Vagina (tissue), 2 donors: ENCODE results near the gene LRRC3. TPM values are rescaled to one million over a fixed set of nuclear protein-coding genes. Genes with fewer than 3 reads are reported as not detected.

Experiments used
- DNase-seq, 2 donors: peaks; one replicate each; pipeline ENCODE4 v3.0.0-alpha.2; 2017; ENCODE audit errors: extremely low spot score in 2 of 2
- H3K27ac ChIP-seq: fragments of 200-600 bp; sonication (generic); one replicate; pipeline ENCODE4 v1.5.1; 2019
- H3K27me3 ChIP-seq: fragments of 200-600 bp; sonication (generic); one replicate; pipeline ENCODE4 v1.5.1; 2019
- H3K36me3 ChIP-seq, 2 donors: fragments of 200-600 bp; sonication (generic); one replicate each; pipeline ENCODE4 v1.5.1; 2017 to 2019
- H3K4me1 ChIP-seq: fragments of 200-600 bp; sonication (generic); one replicate; pipeline ENCODE4 v1.5.1; 2019
- H3K4me3 ChIP-seq, 2 donors: fragments of 200-600 bp; sonication (generic); 1 replicate in 1 of 2; 2 replicates in 1 of 2; pipeline ENCODE4 v1.5.1; 2016 to 2019
- H3K9me3 ChIP-seq: fragments of 200-600 bp; sonication (generic); one replicate; pipeline ENCODE4 v1.5.1; 2019
- CTCF ChIP-seq, 3 experiments: fragments of 450-650 bp in 2 of 3; fragments of 200-600 bp in 1 of 3; sonication (generic) in 1 of 3; IDR thresholded peaks; one replicate each; pipeline ENCODE4 v1.5.1; 2017 to 2019; ENCODE audit warnings: antibody characterized with exemption in 3 of 3, mild to moderate bottlenecking in 2 of 3, moderate library complexity in 2 of 3
- POLR2A ChIP-seq, 2 donors: fragments of 450-650 bp; IDR thresholded peaks; one replicate each; pipeline ENCODE4 v1.6.1; 2017; ENCODE audit warnings: antibody characterized with exemption in 2 of 2, mild to moderate bottlenecking in 2 of 2, moderate library complexity in 2 of 2
- POLR2AphosphoS5 ChIP-seq, 2 donors: sonication (generic); formaldehyde crosslinking; IDR thresholded peaks; one replicate each; pipeline ENCODE4 v1.9.0; 2017; ENCODE audit warnings: antibody characterized with exemption in 2 of 2, mild to moderate bottlenecking in 2 of 2, low read depth in 1 of 2; ENCODE audit not compliant: insufficient read depth in 1 of 2
- intact Hi-C: fragments of 100-400 bp; cut with DNase I; formaldehyde crosslinking; loops from one replicate; pipeline ENCODE4 v1.15.1; 2023
- total RNA-seq: library from RNA; depleted of rRNA; stranded (reverse); fragments of >200 nt; gene quantifications from one replicate; pipeline ENCODE4 v1.2.3, GENCODE V29; 2016

Gene LRRC3
- total RNA-seq = 2.5 TPM

- no peak within 1 kb of the TSS for H3K27ac ChIP-seq
- peak within 1 kb of the TSS; percentile 75 to 83 for H3K4me3 ChIP-seq
- no peaks in the 10 kb centered on the region for H3K27me3 ChIP-seq
- no peak for DNase-seq
- intact Hi-C loops = loop anchor here (10.0 kb wide), 1 partner anchor 130 kb away; the partner anchor contains the start of gene KRTAP10-5
- peaks cover 9% of the 10 kb centered on the region for H3K4me1 ChIP-seq
- no peaks in the 10 kb centered on the region for H3K36me3 ChIP-seq
- TF ChIP-seq POLR2AphosphoS5 (IDR thresholded peaks at IDR 0.05; ENCODE audit: insufficient read depth in 1 of 2, low read depth in 1 of 2) (no peak), POLR2A (IDR thresholded peaks at IDR 0.05) (no peak), CTCF (IDR thresholded peaks at IDR 0.05) (no peak)
- no peaks in the 10 kb centered on the region for H3K9me3 ChIP-seq
These were observed at the start of gene LRRC3 for GRCh38 chr21:44454747-44455523. Gene LRRC3 (plus strand): TSS chr21:44455510. CDS start chr21:44456645, 1,135 bp downstream.

DNA sequence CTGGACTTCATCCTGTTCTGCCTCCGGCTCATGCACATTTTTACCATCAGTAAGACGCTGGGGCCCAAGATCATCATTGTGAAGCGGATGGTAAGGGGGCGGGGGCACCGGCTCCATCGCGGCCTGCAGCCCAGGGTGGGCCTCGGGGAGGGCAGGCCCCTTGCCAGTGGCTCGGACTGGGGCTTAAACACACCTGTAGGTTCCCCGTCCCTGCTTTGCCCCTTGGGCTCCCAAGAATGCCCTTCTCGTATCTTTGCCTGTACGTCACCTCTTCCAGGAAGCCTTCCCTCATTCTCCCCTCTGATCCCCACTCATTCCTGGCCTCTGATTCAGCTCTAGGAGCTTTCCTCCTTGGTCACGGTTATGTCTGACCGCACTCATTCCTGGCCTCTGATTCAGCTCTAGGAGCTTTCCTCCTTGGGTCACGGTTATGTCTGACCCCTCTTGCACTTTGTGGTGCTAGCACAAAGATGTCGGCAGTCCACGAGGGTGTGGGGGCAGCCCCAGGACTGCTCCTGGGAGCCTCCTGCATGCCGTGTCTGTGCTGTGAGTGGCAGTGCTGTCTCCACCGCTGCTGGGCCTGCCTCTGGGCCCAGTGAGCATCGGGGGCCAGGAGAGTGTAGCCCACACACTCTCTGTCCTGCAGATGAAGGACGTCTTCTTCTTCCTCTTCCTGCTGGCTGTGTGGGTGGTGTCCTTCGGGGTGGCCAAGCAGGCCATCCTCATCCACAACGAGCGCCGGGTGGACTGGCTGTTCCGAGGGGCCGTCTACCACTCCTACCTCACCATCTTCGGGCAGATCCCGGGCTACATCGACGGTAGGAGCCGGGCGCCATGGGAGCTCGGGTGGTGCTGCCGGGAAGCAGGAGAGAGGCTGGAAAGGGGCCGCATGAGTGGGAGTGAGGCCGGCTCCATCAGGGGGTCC, 49.1 kb upstream of the LRRC3 start:
- no peak for TF ChIP-seq CTCF (IDR thresholded peaks at IDR 0.05)
- no peak for TF ChIP-seq POLR2AphosphoS5 (IDR thresholded peaks at IDR 0.05; ENCODE audit: insufficient read depth in 1 of 2, low read depth in 1 of 2)
- TF ChIP-seq POLR2A (IDR thresholded peaks at IDR 0.05) = no peak
- H3K27me3 ChIP-seq = no peaks in the 10 kb centered on the region

GRCh38 chr21:44406953-44407352, 48.4 kb upstream of the LRRC3 start:
- no peaks in the 10 kb centered on the region for H3K4me1 ChIP-seq
- DNase-seq = no peak
- no peak for TF ChIP-seq POLR2A (IDR thresholded peaks at IDR 0.05)
- TF ChIP-seq POLR2AphosphoS5 (IDR thresholded peaks at IDR 0.05; ENCODE audit: insufficient read depth in 1 of 2, low read depth in 1 of 2) = no peak
- intact Hi-C loops = no loop called here
- no peaks in the 10 kb centered on the region for H3K9me3 ChIP-seq
- H3K4me3 ChIP-seq = no peak overlapping the region
- no peak overlapping the region for H3K27ac ChIP-seq
- no peaks in the 10 kb centered on the region for H3K27me3 ChIP-seq
- H3K36me3 ChIP-seq = no peaks in the 10 kb centered on the region

More for the DNA sequence above, 49.1 kb upstream of the LRRC3 start:
- Histone ChIP-seq H3K36me3 (no peaks in the 10 kb centered on the region), H3K27ac (no peak overlapping the region), H3K9me3 (no peaks in the 10 kb centered on the region), H3K4me1 (no peaks in the 10 kb centered on the region), H3K4me3 (no peak overlapping the region)
- intact Hi-C loops = no loop called here
- no peak for DNase-seq

GRCh38 chr21:44407493-44407892, 47.8 kb upstream of the LRRC3 start:
- intact Hi-C loops = no loop called here

More at GRCh38 chr21:44407493-44407892, 47.8 kb upstream of the LRRC3 start:
- no peak for DNase-seq
- no peak overlapping the region for H3K4me3 ChIP-seq
- TF ChIP-seq POLR2AphosphoS5 (IDR thresholded peaks at IDR 0.05; ENCODE audit: insufficient read depth in 1 of 2, low read depth in 1 of 2) = no peak
- TF ChIP-seq POLR2A (IDR thresholded peaks at IDR 0.05) = no peak
- TF ChIP-seq CTCF (IDR thresholded peaks at IDR 0.05) = no peak
- H3K27me3 ChIP-seq = no peaks in the 10 kb centered on the region
- H3K27ac ChIP-seq = no peak overlapping the region
- no peaks in the 10 kb centered on the region for H3K9me3 ChIP-seq
- no peaks in the 10 kb centered on the region for H3K4me1 ChIP-seq
- H3K36me3 ChIP-seq = no peaks in the 10 kb centered on the region
